ENCODE data around the gene CKS2.

GRCh38 chr9:89309608-89310474, 1.2 kb upstream of the CKS2 start:
- TF ChIP-seq TARDBP (IDR thresholded peaks at IDR 0.05) (no peak), ELF4 (IDR thresholded peaks at IDR 0.05) (no peak), SP1 (IDR thresholded peaks at IDR 0.05) (no peak), BHLHE40 (IDR thresholded peaks at IDR 0.05; ENCODE audit: borderline replicate concordance) (no peak), L3MBTL2 (conservative IDR thresholded peaks at IDR 0.05) (0 out of 2 replicates have a peak, but pooled peaks have one; percentile 15), CTBP1 (IDR thresholded peaks at IDR 0.05; ENCODE audit: borderline replicate concordance) (no peak)

All from HEK293T (cell line).